HEK293 (cell line): Measurements from ENCODE around the gene LIN7A.

ENCODE experiments used
- CTCF ChIA-PET: fragments of 350-600 bp; formaldehyde crosslinking; extraction: SDS; loops from one replicate; lab custom pipeline; 2021; ENCODE audit warnings: antibody characterized with exemption; lab: Yijun Ruan, JAX
- POLR2A ChIA-PET: fragments of 300-600 bp; formaldehyde crosslinking; extraction: SDS; loops from one replicate; lab custom pipeline; 2020; ENCODE audit warnings: antibody characterized with exemption, inconsistent platforms; lab: Yijun Ruan, JAX
- H3K27ac ChIP-seq: fragments of 200-500 bp; sonication (Bioruptor generic); 2 replicates; pipeline ENCODE4 v1.5.1; 2014; ENCODE audit warnings: low read depth, low read length, control low read depth, inconsistent platforms; ENCODE audit errors: extremely low read depth
- H3K36me3 ChIP-seq, 2 experiments: fragments of 200-500 bp in 1 of 2; sonication (Bioruptor generic) in 1 of 2; 1 replicate in 1 of 2; 2 replicates in 1 of 2; pipeline ENCODE4 v1.5.1; 2014 to 2017; ENCODE audit warnings: inconsistent platforms in 2 of 2, low read length in 2 of 2; ENCODE audit not compliant: control insufficient read depth in 2 of 2, insufficient read depth in 1 of 2
- H3K4me1 ChIP-seq: fragments of 200-500 bp; sonication (Bioruptor generic); 2 replicates; pipeline ENCODE4 v1.5.1; 2014; ENCODE audit warnings: mild to moderate bottlenecking, low read length, inconsistent platforms; ENCODE audit not compliant: control insufficient read depth, insufficient read depth
- H3K4me3 ChIP-seq: 2 replicates; pipeline ENCODE4 v1.5.1; 2011; ENCODE audit warnings: low read depth, mild to moderate bottlenecking, control low read depth, low read length, moderate library complexity
- H3K9me3 ChIP-seq: fragments of 200-500 bp; sonication (Bioruptor generic); 2 replicates; pipeline ENCODE4 v1.5.1; 2014; ENCODE audit warnings: low read depth, low read length, inconsistent platforms; ENCODE audit not compliant: control insufficient read depth, insufficient read depth
- BCL6B ChIP-seq: fragments of 450-650 bp; formaldehyde crosslinking; IDR thresholded peaks from 2 replicates; pipeline ENCODE4 v1.5.1; 2017; ENCODE audit warnings: missing biosample characterization, missing genetic modification characterization
- ELK4 ChIP-seq: IDR thresholded peaks from 2 replicates; pipeline ENCODE4 v1.6.1; 2011; ENCODE audit warnings: mild to moderate bottlenecking, low read depth, low read length, borderline replicate concordance
- PRDM2 ChIP-seq: fragments of 450-650 bp; formaldehyde crosslinking; IDR thresholded peaks from 2 replicates; pipeline ENCODE4 v1.5.1; 2016; ENCODE audit warnings: missing biosample characterization, missing genetic modification characterization, borderline replicate concordance
- SALL2 ChIP-seq: fragments of 450-650 bp; formaldehyde crosslinking; IDR thresholded peaks from 2 replicates; pipeline ENCODE4 v1.5.0; 2017; ENCODE audit warnings: missing biosample characterization, mild to moderate bottlenecking, missing genetic modification characterization, borderline replicate concordance
- ZBTB17 ChIP-seq: fragments of 450-650 bp; formaldehyde crosslinking; IDR thresholded peaks from 2 replicates; pipeline ENCODE4 v1.5.1; 2016; ENCODE audit warnings: missing biosample characterization, missing genetic modification characterization
- ZBTB44 ChIP-seq: fragments of 450-650 bp; IDR thresholded peaks from 2 replicates; pipeline ENCODE4 v1.5.1; 2018; ENCODE audit warnings: missing biosample characterization, mild to moderate bottlenecking, missing genetic modification characterization
- ZFHX2 ChIP-seq: fragments of 450-650 bp; formaldehyde crosslinking; conservative IDR thresholded peaks from 2 replicates; pipeline ENCODE4 v1.5.1; 2016; ENCODE audit warnings: missing biosample characterization, missing genetic modification characterization
- ZNF239 ChIP-seq: fragments of 450-650 bp; formaldehyde crosslinking; IDR thresholded peaks from 2 replicates; pipeline ENCODE4 v1.5.1; 2016; ENCODE audit warnings: missing biosample characterization, missing genetic modification characterization
- ZNF391 ChIP-seq: fragments of 450-650 bp; formaldehyde crosslinking; IDR thresholded peaks from 2 replicates; pipeline ENCODE4 v1.5.1; 2016; ENCODE audit warnings: low read depth, missing biosample characterization, missing genetic modification characterization, borderline replicate concordance
- ZNF394 ChIP-seq: fragments of 450-650 bp; formaldehyde crosslinking; IDR thresholded peaks from 2 replicates; pipeline ENCODE4 v1.5.1; 2016; ENCODE audit warnings: missing biosample characterization, missing genetic modification characterization, mild to moderate bottlenecking, moderate library complexity, borderline replicate concordance
- ZNF423 ChIP-seq: fragments of 450-650 bp; formaldehyde crosslinking; IDR thresholded peaks from 2 replicates; pipeline ENCODE4 v1.5.1; 2016; ENCODE audit warnings: missing biosample characterization, missing genetic modification characterization
- ZNF433 ChIP-seq: fragments of 450-650 bp; formaldehyde crosslinking; IDR thresholded peaks from 2 replicates; pipeline ENCODE4 v1.5.1; 2016; ENCODE audit warnings: missing biosample characterization, missing genetic modification characterization, low read depth
- ZNF473 ChIP-seq: fragments of 450-650 bp; formaldehyde crosslinking; IDR thresholded peaks from 2 replicates; pipeline ENCODE4 v1.5.1; 2017; ENCODE audit warnings: missing biosample characterization, missing genetic modification characterization
- ZNF501 ChIP-seq: fragments of 450-650 bp; formaldehyde crosslinking; IDR thresholded peaks from 2 replicates; pipeline ENCODE4 v1.5.1; 2016; ENCODE audit warnings: missing biosample characterization, missing genetic modification characterization
- ZNF513 ChIP-seq: fragments of 450-650 bp; IDR thresholded peaks from 2 replicates; pipeline ENCODE4 v1.5.1; 2018; ENCODE audit warnings: missing biosample characterization, missing genetic modification characterization
- ZNF558 ChIP-seq: fragments of 450-650 bp; formaldehyde crosslinking; IDR thresholded peaks from 2 replicates; pipeline ENCODE4 v1.5.1; 2016; ENCODE audit warnings: missing biosample characterization, missing genetic modification characterization
- ZNF571 ChIP-seq: fragments of 450-650 bp; formaldehyde crosslinking; IDR thresholded peaks from 2 replicates; pipeline ENCODE4 v1.5.0; 2017; ENCODE audit warnings: missing biosample characterization, missing genetic modification characterization
- ZNF596 ChIP-seq: fragments of 450-650 bp; IDR thresholded peaks from 2 replicates; pipeline ENCODE4 v1.5.0; 2018; ENCODE audit warnings: missing biosample characterization, mild to moderate bottlenecking, missing genetic modification characterization, moderate library complexity
- ZNF654 ChIP-seq: fragments of 450-650 bp; formaldehyde crosslinking; IDR thresholded peaks from 2 replicates; pipeline ENCODE4 v1.5.1; 2016; ENCODE audit warnings: low read depth, missing biosample characterization, missing genetic modification characterization
- ZNF677 ChIP-seq: fragments of 450-650 bp; IDR thresholded peaks from 2 replicates; pipeline ENCODE4 v1.5.0; 2018; ENCODE audit warnings: missing biosample characterization, mild to moderate bottlenecking, missing genetic modification characterization, moderate library complexity
- ZNF777 ChIP-seq: fragments of 450-650 bp; formaldehyde crosslinking; IDR thresholded peaks from 2 replicates; pipeline ENCODE4 v1.5.1; 2017; ENCODE audit warnings: missing biosample characterization, missing genetic modification characterization, borderline replicate concordance
- ZSCAN5A ChIP-seq: fragments of 450-650 bp; formaldehyde crosslinking; IDR thresholded peaks from 2 replicates; pipeline ENCODE4 v1.5.1; 2016; ENCODE audit warnings: missing biosample characterization, missing genetic modification characterization

LIN7A gene

GRCh38 chr12:80937391-80938238 lies at the start of gene LIN7A (continued):
- TF ChIP-seq PRDM2 (tag by site-specific recombination), result no peak
- no peak for TF ChIP-seq ZNF239 (tag by site-specific recombination)
- TF ChIP-seq ZNF558 (tag by site-specific recombination), result no peak

- Histone ChIP-seq H3K4me3 (no peak overlapping the region), H3K27ac (no peak overlapping the region), H3K9me3 (no peaks in the 10 kb centered on the region), H3K36me3 (no peaks in the 10 kb centered on the region), H3K4me1 (no peaks in the 10 kb centered on the region)
- ChIA-PET POLR2A (no interaction called here), CTCF (no interaction called here)
- no peak for TF ChIP-seq ZNF394 (tag by site-specific recombination)
- TF ChIP-seq ZNF501, result no peak
- TF ChIP-seq ZNF423 (tag by site-specific recombination), result no peak
- TF ChIP-seq ZSCAN5A (tag by site-specific recombination), result no peak
- TF ChIP-seq ZNF513, result no peak
- TF ChIP-seq ZNF677 (tag by site-specific recombination), result no peak
- TF ChIP-seq ZNF433, result no peak
- no peak for TF ChIP-seq ELK4
- TF ChIP-seq SALL2 (tag by site-specific recombination), result no peak
- TF ChIP-seq ZNF777 (tag by site-specific recombination), result no peak
- TF ChIP-seq ZNF473, result no peak
- no peak for TF ChIP-seq ZNF391
- TF ChIP-seq ZNF654 (tag by site-specific recombination), result no peak
- TF ChIP-seq ZFHX2 (tag by site-specific recombination), result no peak
- no peak for TF ChIP-seq ZBTB44 (tag by site-specific recombination)
- TF ChIP-seq BCL6B (tag by site-specific recombination), result no peak
- no peak for TF ChIP-seq ZNF571 (tag by site-specific recombination)
- TF ChIP-seq ZBTB17 (tag by site-specific recombination), result no peak
- no peak for TF ChIP-seq ZNF596 (tag by site-specific recombination)
Observed at GRCh38 chr12:80986224-80986623, 48.5 kb upstream of the LIN7A start.
